Measurements from ENCODE around the gene VOPP1. TPM values are rescaled to one million over a fixed set of nuclear protein-coding genes. Genes with fewer than 3 reads are reported as not detected.

VOPP1 gene
- polyA plus RNA-seq, 1 experiment, result 88.4 TPM

GRCh38 chr7:55496906-55497305 lies 75.4 kb downstream of the VOPP1 start:
- H3K27ac ChIP-seq (ENCODE audit: low read depth, low read length), result no peak overlapping the region
- no peaks in the 10 kb centered on the region for H3K9me3 ChIP-seq (ENCODE audit: control insufficient read depth, insufficient read depth, low read length)
- DNase-seq (ENCODE audit: low read depth, low spot score), result no peak
- TF ChIP-seq CTCF (IDR thresholded peaks at IDR 0.05; ENCODE audit: low read depth, low read length), result no peak
- H3K27me3 ChIP-seq (ENCODE audit: control insufficient read depth, insufficient read depth, low read length), result no peaks in the 10 kb centered on the region
- no peak overlapping the region for H3K4me3 ChIP-seq (ENCODE audit: low read depth, low read length)
- ChIA-PET CTCF (no interaction called here), POLR2A (no interaction called here)

GRCh38 chr7:55494951-55495350 lies 77.4 kb downstream of the VOPP1 start:
- H3K4me3 ChIP-seq (ENCODE audit: low read depth, low read length), result no peak overlapping the region
- H3K27me3 ChIP-seq (ENCODE audit: control insufficient read depth, insufficient read depth, low read length), result no peaks in the 10 kb centered on the region
- no peak for TF ChIP-seq CTCF (IDR thresholded peaks at IDR 0.05; ENCODE audit: low read depth, low read length)
- DNase-seq (ENCODE audit: low read depth, low spot score), result no peak
- H3K27ac ChIP-seq (ENCODE audit: low read depth, low read length), result no peak overlapping the region
- ChIA-PET POLR2A (interaction anchor here (0.5 kb wide), 1 partner anchor 473 kb away, joined by 5 read pairs; no protein-coding TSS in a partner anchor), CTCF (no interaction called here)
- no peaks in the 10 kb centered on the region for H3K9me3 ChIP-seq (ENCODE audit: control insufficient read depth, insufficient read depth, low read length)

GRCh38 chr7:55493408-55493807 lies 78.9 kb downstream of the VOPP1 start:
- ChIA-PET CTCF (no interaction called here), POLR2A (no interaction called here)
- DNase-seq (ENCODE audit: low read depth, low spot score), result no peak
- no peak overlapping the region for H3K4me3 ChIP-seq (ENCODE audit: low read depth, low read length)
- no peak overlapping the region for H3K27ac ChIP-seq (ENCODE audit: low read depth, low read length)
- TF ChIP-seq CTCF (IDR thresholded peaks at IDR 0.05; ENCODE audit: low read depth, low read length), result no peak
- no peaks in the 10 kb centered on the region for H3K27me3 ChIP-seq (ENCODE audit: control insufficient read depth, insufficient read depth, low read length)
- H3K9me3 ChIP-seq (ENCODE audit: control insufficient read depth, insufficient read depth, low read length), result no peaks in the 10 kb centered on the region

- Histone ChIP-seq H3K27ac (ENCODE audit: low read depth, low read length) (no peak overlapping the region), H3K9me3 (ENCODE audit: control insufficient read depth, insufficient read depth, low read length) (no peaks in the 10 kb centered on the region), H3K4me3 (ENCODE audit: low read depth, low read length) (no peak overlapping the region), H3K27me3 (ENCODE audit: control insufficient read depth, insufficient read depth, low read length) (no peaks in the 10 kb centered on the region)
- no peak for TF ChIP-seq CTCF (IDR thresholded peaks at IDR 0.05; ENCODE audit: low read depth, low read length)
- POLR2A ChIA-PET, result no interaction called here
- no peak for DNase-seq (ENCODE audit: low read depth, low spot score)
- CTCF ChIA-PET, result no interaction called here
Observed at GRCh38 chr7:55491346-55491745, 81.0 kb downstream of the VOPP1 start.

- Histone ChIP-seq H3K27me3 (ENCODE audit: control insufficient read depth, insufficient read depth, low read length) (no peaks in the 10 kb centered on the region), H3K9me3 (ENCODE audit: control insufficient read depth, insufficient read depth, low read length) (no peaks in the 10 kb centered on the region), H3K4me3 (ENCODE audit: low read depth, low read length) (no peak overlapping the region), H3K27ac (ENCODE audit: low read depth, low read length) (no peak overlapping the region)
- TF ChIP-seq CTCF (IDR thresholded peaks at IDR 0.05; ENCODE audit: low read depth, low read length), result no peak
- ChIA-PET POLR2A (no interaction called here), CTCF (no interaction called here)
- DNase-seq (ENCODE audit: low read depth, low spot score), result no peak
Observed at GRCh38 chr7:55490099-55490498, 82.2 kb downstream of the VOPP1 start.
